Neutrophil (primary cell): ENCODE data around the gene TIGD3.

Experiments used
- H3K27ac ChIP-seq: fragments of 200-600 bp; sonication (generic); 2 replicates; pipeline ENCODE4 v1.5.1; 2016; ENCODE audit warnings: mild to moderate bottlenecking, moderate library complexity
- H3K27me3 ChIP-seq: fragments of 200-600 bp; sonication (generic); 2 replicates; pipeline ENCODE4 v1.6.0; 2016; ENCODE audit warnings: mild to moderate bottlenecking
- H3K36me3 ChIP-seq: fragments of 200-600 bp; sonication (generic); 2 replicates; pipeline ENCODE4 v1.5.1; 2017
- H3K4me1 ChIP-seq, 2 experiments: fragments of 200-600 bp in 1 of 2; sonication (generic) in 1 of 2; 1 replicate in 1 of 2; 2 replicates in 1 of 2; pipeline versions ENCODE4 v1.5.1 to v1.6.1; 2013 to 2016; ENCODE audit warnings: low read depth in 1 of 2, low read length in 1 of 2, mild to moderate bottlenecking in 1 of 2, moderate library complexity in 1 of 2; ENCODE audit not compliant: control insufficient read depth in 1 of 2, insufficient read depth in 1 of 2
- H3K4me3 ChIP-seq, 2 experiments: fragments of 200-600 bp in 1 of 2; sonication (generic) in 1 of 2; 1 replicate in 1 of 2; 2 replicates in 1 of 2; pipeline ENCODE4 v1.5.1; 2013 to 2016; ENCODE audit warnings: low read depth in 1 of 2, low read length in 1 of 2, mild to moderate bottlenecking in 1 of 2, moderate library complexity in 1 of 2
- H3K9me3 ChIP-seq: fragments of 200-600 bp; sonication (generic); 2 replicates; pipeline ENCODE4 v1.5.1; 2016
- CTCF ChIP-seq: fragments of 200-600 bp; sonication (generic); IDR thresholded peaks from 2 replicates; pipeline ENCODE4 v1.5.1; 2016; ENCODE audit warnings: antibody characterized with exemption

TIGD3 gene

DNA sequence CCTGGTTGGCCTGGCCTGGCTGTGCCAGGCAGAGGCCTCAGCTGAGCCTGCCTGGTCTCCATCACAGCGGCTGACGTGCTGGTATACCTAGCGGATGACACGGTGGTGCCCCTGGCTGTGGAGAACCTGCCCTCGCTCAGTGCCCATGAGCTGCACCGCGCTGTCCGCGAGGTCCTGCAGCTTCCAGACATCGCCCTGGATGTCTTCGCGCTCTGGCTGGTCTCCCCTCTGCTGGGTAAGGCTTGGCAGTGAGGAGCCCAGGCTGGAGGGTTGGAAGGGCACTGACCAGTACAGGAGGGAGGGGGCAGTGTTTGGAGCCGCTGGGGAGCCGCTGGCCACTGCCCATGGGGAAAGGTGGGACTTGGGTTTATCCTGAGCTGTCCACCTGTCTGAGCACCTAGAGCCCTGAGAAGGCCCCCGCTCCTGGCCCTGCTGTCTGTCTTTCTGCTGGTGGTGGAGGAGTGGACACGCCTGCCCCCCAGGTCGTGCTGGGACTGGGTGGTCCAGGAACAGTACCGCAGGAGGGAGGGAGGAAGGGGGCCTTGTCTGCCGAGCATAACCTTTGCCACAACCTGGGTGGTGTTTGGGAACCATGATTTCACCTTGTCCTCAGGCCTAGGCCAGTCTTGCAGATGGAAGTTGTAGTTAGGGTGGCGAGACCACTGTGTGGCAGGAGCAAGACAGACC, 34.9 kb downstream of the TIGD3 start:
- no peaks in the 10 kb centered on the region for H3K27me3 ChIP-seq
- H3K4me3 ChIP-seq, result no peak overlapping the region
- no peak overlapping the region for H3K27ac ChIP-seq
- no peak for TF ChIP-seq CTCF
- no peaks in the 10 kb centered on the region for H3K9me3 ChIP-seq
- peaks cover 17 to 30% of the 10 kb centered on the region in 2 experiments for H3K4me1 ChIP-seq
- peaks cover 62% of the 10 kb centered on the region for H3K36me3 ChIP-seq

DNA sequence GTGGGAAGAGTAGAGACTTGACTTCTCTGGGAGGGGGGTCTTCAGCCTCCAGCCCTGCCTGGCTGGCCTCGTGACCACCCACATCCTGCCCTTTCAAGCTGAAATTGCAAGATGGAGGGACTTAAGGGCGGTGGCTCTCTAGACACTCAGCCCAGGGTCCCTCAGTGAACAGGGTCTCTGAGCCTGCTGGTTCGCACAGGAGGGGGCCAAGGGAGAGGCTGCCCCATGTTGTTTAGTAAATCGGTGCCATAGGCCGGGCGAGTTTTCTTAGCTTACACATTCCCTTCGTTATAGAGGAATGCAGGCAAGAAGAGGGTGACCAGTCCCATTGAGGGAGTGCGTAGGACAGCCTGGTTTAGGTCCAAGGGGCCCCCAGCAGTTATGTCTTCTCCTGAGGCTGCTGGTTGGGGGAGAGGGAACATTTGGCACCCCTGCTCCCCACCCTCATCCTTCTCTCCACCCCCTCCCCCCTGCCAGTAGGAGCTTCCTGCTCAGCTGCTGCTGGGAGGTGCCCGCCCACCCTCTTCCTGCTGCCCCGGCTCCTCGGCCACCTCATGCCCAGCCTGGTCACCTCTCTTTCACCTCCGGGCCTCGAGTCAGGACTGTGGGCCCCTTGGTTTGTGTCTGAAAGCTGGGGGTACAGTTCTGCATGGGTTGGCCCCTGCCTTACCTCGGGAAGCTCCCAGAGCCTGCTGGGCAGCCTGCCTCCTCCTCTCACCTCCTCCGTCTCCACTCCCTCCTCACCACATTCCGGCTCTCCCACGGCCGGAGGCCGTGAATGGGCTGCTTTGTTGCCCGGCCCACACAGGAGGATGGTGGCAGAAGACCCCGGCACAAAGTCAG, 35.8 kb downstream of the TIGD3 start:
- H3K9me3 ChIP-seq, result no peaks in the 10 kb centered on the region
- H3K4me1 ChIP-seq, result peaks cover 17 to 28% of the 10 kb centered on the region in 2 experiments
- H3K4me3 ChIP-seq, result no peak overlapping the region
- no peak for TF ChIP-seq CTCF
- no peaks in the 10 kb centered on the region for H3K27me3 ChIP-seq
- peaks cover 71% of the 10 kb centered on the region for H3K36me3 ChIP-seq
- no peak overlapping the region for H3K27ac ChIP-seq

DNA sequence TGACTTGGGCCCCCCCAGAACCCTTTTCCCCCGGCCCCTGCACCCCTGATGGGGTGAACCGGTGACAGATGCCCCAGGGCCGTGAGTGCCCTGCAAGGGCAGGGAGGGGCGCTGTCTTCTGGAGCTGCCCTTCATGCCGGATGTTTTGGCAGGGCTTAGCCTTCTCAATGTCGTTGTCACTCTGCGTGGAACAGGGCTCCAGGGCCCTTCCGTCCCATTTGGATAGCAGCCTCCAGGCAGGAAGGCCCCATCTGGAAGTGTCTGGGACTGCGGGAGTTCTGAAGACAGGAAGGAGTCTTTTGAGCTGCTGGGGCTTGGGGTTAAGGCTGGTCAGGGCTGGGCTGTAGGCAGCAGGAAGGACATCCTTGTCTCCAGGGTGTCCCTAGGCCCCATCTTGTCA, 36.4 kb downstream of the TIGD3 start:
- Histone ChIP-seq H3K4me3 (no peak overlapping the region), H3K9me3 (no peaks in the 10 kb centered on the region), H3K4me1 (peaks cover 14 to 26% of the 10 kb centered on the region in 2 experiments), H3K27me3 (no peaks in the 10 kb centered on the region), H3K36me3 (peaks cover 78% of the 10 kb centered on the region), H3K27ac (no peak overlapping the region)
- TF ChIP-seq CTCF, result no peak

- Histone ChIP-seq H3K4me1 (peaks cover 5 to 17% of the 10 kb centered on the region in 2 experiments), H3K4me3 (no peak overlapping the region), H3K9me3 (no peaks in the 10 kb centered on the region), H3K27ac (no peak overlapping the region), H3K27me3 (no peaks in the 10 kb centered on the region), H3K36me3 (peaks cover 91% of the 10 kb centered on the region)
- TF ChIP-seq CTCF, result no peak
Measured at GRCh38 chr11:65392186-65392829, 37.8 kb downstream of the TIGD3 start.

- Histone ChIP-seq H3K4me3 (no peak overlapping the region), H3K36me3 (peaks cover 97% of the 10 kb centered on the region), H3K27me3 (no peaks in the 10 kb centered on the region), H3K4me1 (peaks cover 0 to 11% of the 10 kb centered on the region in 2 experiments), H3K27ac (no peak overlapping the region), H3K9me3 (no peaks in the 10 kb centered on the region)
- no peak for TF ChIP-seq CTCF
Measured at GRCh38 chr11:65392899-65393298, 38.3 kb downstream of the TIGD3 start.
